ENCODE results near the gene KAT6B.

GRCh38 chr10:74927701-74928100 is 101.3 kb downstream of the KAT6B start:
- TF ChIP-seq CTCF (IDR thresholded peaks at IDR 0.05) (no peak), POLR2A (IDR thresholded peaks at IDR 0.05) (no peak)
